ENCODE results near the gene DOCK1.

Gene DOCK1

DNA sequence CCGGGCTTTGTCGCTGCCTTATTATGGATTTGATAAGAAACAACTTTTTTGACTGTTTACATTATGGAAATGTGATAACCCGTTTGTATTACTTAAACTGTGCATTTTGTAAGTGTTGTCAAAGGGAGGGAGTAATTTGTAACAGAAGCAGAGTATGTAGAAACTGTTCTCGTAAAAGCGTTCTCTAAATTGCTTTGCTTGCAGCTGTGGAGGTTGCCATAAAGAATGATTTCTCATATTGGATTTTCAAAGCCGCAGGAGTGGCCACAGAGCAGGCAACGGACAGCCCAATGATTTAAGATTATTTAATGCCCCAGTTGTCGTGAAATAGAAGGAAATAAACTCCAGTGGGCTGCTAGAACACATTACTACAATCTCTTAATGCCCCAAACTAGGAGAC, 405.2 kb downstream of the DOCK1 start:
- no peak overlapping the region for H3K27ac ChIP-seq (ENCODE audit: low read length)
- H3K36me3 ChIP-seq (replicated peaks; ENCODE audit: insufficient read depth, low read length) = no peaks in the 10 kb centered on the region
- H3K79me2 ChIP-seq (ENCODE audit: low read length) = no peaks in the 10 kb centered on the region
- no peak for DNase-seq
- TF ChIP-seq EZH2 (optimal IDR thresholded peaks at IDR 0.05; ENCODE audit: low read depth, low read length) = no peak
- TF ChIP-seq EZH2phosphoT487 (IDR thresholded peaks at IDR 0.05; ENCODE audit: low read length) = no peak
- TF ChIP-seq, protein P1, sequence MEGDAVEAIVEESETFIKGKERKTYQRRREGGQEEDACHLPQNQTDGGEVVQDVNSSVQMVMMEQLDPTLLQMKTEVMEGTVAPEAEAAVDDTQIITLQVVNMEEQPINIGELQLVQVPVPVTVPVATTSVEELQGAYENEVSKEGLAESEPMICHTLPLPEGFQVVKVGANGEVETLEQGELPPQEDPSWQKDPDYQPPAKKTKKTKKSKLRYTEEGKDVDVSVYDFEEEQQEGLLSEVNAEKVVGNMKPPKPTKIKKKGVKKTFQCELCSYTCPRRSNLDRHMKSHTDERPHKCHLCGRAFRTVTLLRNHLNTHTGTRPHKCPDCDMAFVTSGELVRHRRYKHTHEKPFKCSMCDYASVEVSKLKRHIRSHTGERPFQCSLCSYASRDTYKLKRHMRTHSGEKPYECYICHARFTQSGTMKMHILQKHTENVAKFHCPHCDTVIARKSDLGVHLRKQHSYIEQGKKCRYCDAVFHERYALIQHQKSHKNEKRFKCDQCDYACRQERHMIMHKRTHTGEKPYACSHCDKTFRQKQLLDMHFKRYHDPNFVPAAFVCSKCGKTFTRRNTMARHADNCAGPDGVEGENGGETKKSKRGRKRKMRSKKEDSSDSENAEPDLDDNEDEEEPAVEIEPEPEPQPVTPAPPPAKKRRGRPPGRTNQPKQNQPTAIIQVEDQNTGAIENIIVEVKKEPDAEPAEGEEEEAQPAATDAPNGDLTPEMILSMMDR (IDR thresholded peaks at IDR 0.05; ENCODE audit: low read length) = no peak
- no peaks in the 10 kb centered on the region; the same call in 1 of the 2 replicates for H3K27me3 ChIP-seq (replicated peaks; ENCODE audit: insufficient read depth, low read length)
- H3K4me2 ChIP-seq (ENCODE audit: low read depth, low read length) = no peak overlapping the region
- no peaks in the 10 kb centered on the region for H3F3A ChIP-seq (ENCODE audit: insufficient read depth, low read length)
- H3K4me1 ChIP-seq (ENCODE audit: low read length) = no peaks in the 10 kb centered on the region
- no peak overlapping the region for H3K9ac ChIP-seq (ENCODE audit: low read length)
- H4K20me1 ChIP-seq (ENCODE audit: insufficient read depth, low read length) = no peaks in the 10 kb centered on the region
- H3K9me3 ChIP-seq (replicated peaks; ENCODE audit: insufficient read depth, low read length) = no peaks in the 10 kb centered on the region
- H3K9me2 ChIP-seq (replicated peaks; ENCODE audit: insufficient read depth, low read length) = no peaks in the 10 kb centered on the region
- no peak overlapping the region for H2AFZ ChIP-seq (ENCODE audit: low read length)
- H3K4me3 ChIP-seq (ENCODE audit: low read length) = no peak overlapping the region

DNA sequence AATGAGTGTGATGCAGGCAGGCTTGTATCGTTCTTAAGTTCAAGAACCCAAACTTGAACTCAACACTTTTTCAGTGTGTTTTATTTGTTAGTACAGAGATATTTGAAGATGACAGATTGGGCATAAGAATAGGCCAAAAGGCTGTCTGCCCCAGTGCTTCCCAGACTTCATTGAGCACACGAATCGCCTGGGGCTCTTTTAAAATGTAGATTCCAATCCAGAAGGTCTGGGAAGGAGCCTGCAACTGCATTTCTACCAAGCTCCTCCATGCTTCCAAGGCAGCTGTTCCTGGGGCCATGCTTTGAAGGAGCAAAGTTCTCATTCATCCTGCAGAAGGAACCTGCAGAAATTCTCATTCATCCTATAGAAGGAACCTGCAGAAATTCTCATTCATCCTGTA, 405.7 kb downstream of the DOCK1 start:
- Histone ChIP-seq H3K9me3 (replicated peaks; ENCODE audit: insufficient read depth, low read length) (no peaks in the 10 kb centered on the region), H3K4me2 (ENCODE audit: low read depth, low read length) (no peak overlapping the region), H2AFZ (ENCODE audit: low read length) (no peak overlapping the region), H3K27me3 (replicated peaks; ENCODE audit: insufficient read depth, low read length) (no peaks in the 10 kb centered on the region; the same call in 1 of the 2 replicates), H3K4me1 (ENCODE audit: low read length) (no peaks in the 10 kb centered on the region), H3K4me3 (ENCODE audit: low read length) (no peak overlapping the region), H3K36me3 (replicated peaks; ENCODE audit: insufficient read depth, low read length) (no peaks in the 10 kb centered on the region), H4K20me1 (ENCODE audit: insufficient read depth, low read length) (no peaks in the 10 kb centered on the region), H3K9ac (ENCODE audit: low read length) (no peak overlapping the region), H3K27ac (ENCODE audit: low read length) (no peak overlapping the region), H3F3A (ENCODE audit: insufficient read depth, low read length) (no peaks in the 10 kb centered on the region), H3K79me2 (ENCODE audit: low read length) (no peaks in the 10 kb centered on the region), H3K9me2 (replicated peaks; ENCODE audit: insufficient read depth, low read length) (no peaks in the 10 kb centered on the region)
- no peak for DNase-seq
- TF ChIP-seq, protein P1 (IDR thresholded peaks at IDR 0.05; ENCODE audit: low read length) = no peak
- TF ChIP-seq EZH2 (optimal IDR thresholded peaks at IDR 0.05; ENCODE audit: low read depth, low read length) = no peak
- TF ChIP-seq EZH2phosphoT487 (IDR thresholded peaks at IDR 0.05; ENCODE audit: low read length) = no peak

DNA sequence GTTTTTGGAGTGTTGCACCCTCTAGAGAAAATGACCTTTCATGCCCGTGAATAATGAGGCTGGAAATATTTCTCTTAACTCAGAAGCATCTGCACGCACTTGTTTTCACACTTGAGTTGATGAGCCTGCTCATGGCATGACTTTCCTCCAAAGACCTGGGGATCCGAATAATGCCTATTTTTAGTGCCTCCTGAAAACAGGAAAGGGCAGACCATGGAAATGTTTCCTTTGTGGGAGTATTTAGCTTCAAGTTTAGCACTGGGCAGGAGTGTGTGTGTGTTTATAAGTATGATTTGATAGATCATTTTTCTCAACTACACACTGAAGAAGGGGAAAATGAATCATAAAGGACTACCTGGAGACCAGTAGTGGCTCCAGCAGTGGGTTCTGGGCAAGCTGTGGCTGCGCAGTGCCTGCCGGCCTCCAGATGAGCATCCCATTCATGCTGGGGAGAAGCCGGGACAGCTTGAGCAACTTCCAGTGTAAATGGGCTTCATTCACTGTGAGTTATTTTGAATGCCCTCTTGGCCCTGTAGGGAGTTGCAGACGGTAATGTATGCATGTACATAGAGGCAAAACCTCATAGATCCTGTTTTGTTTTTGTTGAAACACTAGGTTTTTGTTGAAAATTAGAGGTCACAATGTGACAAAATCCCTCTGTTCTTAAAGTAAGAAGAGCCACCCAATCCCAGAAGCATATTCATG, 408.9 kb downstream of the DOCK1 start:
- Histone ChIP-seq H3K9ac (ENCODE audit: low read length) (no peak overlapping the region), H2AFZ (ENCODE audit: low read length) (no peak overlapping the region), H3K79me2 (ENCODE audit: low read length) (no peaks in the 10 kb centered on the region), H3F3A (ENCODE audit: insufficient read depth, low read length) (no peaks in the 10 kb centered on the region), H4K20me1 (ENCODE audit: insufficient read depth, low read length) (no peaks in the 10 kb centered on the region), H3K4me2 (ENCODE audit: low read depth, low read length) (no peak overlapping the region), H3K36me3 (replicated peaks; ENCODE audit: insufficient read depth, low read length) (no peaks in the 10 kb centered on the region), H3K9me3 (replicated peaks; ENCODE audit: insufficient read depth, low read length) (no peaks in the 10 kb centered on the region), H3K4me3 (ENCODE audit: low read length) (no peak overlapping the region), H3K9me2 (replicated peaks; ENCODE audit: insufficient read depth, low read length) (no peaks in the 10 kb centered on the region), H3K27ac (ENCODE audit: low read length) (no peak overlapping the region), H3K4me1 (ENCODE audit: low read length) (no peaks in the 10 kb centered on the region), H3K27me3 (replicated peaks; ENCODE audit: insufficient read depth, low read length) (no peaks in the 10 kb centered on the region; the same call in 1 of the 2 replicates)
- no peak for DNase-seq
- TF ChIP-seq, protein P1 (IDR thresholded peaks at IDR 0.05; ENCODE audit: low read length) = no peak
- TF ChIP-seq EZH2phosphoT487 (IDR thresholded peaks at IDR 0.05; ENCODE audit: low read length) (no peak), EZH2 (optimal IDR thresholded peaks at IDR 0.05; ENCODE audit: low read depth, low read length) (no peak)

All from MM.1S (cell line).